ENCODE measurements around the gene PRSS3.
"Not testable (repeated sequence)": the region's sequence is repeated elsewhere in the genome, so short reads cannot be mapped to it uniquely, and the experiment has no call there.

DNA sequence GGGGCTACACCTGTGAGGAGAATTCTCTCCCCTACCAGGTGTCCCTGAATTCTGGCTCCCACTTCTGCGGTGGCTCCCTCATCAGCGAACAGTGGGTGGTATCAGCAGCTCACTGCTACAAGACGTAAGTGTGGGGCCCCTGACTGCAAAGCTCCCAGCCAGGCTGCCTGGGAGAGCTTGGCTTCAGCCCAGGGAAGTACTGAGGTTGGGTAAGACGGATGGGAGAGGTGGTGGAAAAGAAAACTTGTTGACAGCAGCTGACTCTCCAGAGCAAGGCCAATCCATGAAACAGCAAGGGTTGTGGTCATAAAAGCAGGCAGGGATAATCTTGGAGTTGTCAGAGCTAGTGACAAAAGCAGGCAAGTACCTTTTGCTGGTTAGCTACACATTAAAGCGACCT, 1.3 kb downstream of the PRSS3 start:
- not testable (repeated sequence) for TF ChIP-seq POLR2AphosphoS5, POLR2A, EP300 (IDR thresholded peaks at IDR 0.05)
- TF ChIP-seq, protein P1, sequence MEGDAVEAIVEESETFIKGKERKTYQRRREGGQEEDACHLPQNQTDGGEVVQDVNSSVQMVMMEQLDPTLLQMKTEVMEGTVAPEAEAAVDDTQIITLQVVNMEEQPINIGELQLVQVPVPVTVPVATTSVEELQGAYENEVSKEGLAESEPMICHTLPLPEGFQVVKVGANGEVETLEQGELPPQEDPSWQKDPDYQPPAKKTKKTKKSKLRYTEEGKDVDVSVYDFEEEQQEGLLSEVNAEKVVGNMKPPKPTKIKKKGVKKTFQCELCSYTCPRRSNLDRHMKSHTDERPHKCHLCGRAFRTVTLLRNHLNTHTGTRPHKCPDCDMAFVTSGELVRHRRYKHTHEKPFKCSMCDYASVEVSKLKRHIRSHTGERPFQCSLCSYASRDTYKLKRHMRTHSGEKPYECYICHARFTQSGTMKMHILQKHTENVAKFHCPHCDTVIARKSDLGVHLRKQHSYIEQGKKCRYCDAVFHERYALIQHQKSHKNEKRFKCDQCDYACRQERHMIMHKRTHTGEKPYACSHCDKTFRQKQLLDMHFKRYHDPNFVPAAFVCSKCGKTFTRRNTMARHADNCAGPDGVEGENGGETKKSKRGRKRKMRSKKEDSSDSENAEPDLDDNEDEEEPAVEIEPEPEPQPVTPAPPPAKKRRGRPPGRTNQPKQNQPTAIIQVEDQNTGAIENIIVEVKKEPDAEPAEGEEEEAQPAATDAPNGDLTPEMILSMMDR (IDR thresholded peaks at IDR 0.05): not testable (repeated sequence)
